GM21381 (cell line): ENCODE results near the gene COX14.
"Not testable (repeated sequence)": the region's sequence is repeated elsewhere in the genome, so short reads cannot be mapped to it uniquely, and the experiment has no call there.

ENCODE experiments used
- ATAC-seq: cut with Tn5 transposase; IDR thresholded peaks from one replicate; pipeline ENCODE4 v1.9.1; 2021; ENCODE audit warnings: mild to moderate bottlenecking, moderate library complexity; ENCODE audit not compliant: unreplicated experiment

The COX14 gene

DNA sequence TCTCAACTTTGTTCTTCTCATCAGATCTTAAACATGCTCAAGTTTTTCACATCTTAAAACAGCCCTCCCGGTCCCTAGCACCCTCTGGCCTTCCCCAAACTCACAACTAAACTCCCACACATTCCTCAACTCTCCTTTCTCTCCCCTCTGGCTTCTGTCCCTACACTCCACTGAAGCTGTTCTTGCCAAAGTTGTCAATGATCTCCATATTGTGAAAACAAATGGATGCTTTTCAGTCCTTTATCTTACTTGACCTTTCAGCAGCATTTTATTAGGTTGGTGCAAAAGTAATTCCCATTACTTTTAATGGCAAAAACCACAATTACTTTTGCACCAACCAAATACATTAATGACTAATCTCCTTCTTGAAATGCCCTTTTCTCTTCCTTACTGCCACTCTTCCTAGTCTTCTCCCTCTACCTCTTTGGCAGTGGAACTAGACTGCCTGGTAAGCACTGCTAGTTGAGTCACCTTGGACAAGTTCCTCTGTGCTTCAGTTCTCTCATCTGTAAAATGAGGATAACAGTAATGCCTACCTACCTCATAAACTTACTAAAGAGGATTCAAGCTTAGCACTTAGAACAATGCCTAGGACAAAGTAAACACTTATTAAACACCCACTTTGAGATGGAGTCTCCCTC, 39.1 kb downstream of the COX14 start:
- ATAC-seq: no peak

DNA sequence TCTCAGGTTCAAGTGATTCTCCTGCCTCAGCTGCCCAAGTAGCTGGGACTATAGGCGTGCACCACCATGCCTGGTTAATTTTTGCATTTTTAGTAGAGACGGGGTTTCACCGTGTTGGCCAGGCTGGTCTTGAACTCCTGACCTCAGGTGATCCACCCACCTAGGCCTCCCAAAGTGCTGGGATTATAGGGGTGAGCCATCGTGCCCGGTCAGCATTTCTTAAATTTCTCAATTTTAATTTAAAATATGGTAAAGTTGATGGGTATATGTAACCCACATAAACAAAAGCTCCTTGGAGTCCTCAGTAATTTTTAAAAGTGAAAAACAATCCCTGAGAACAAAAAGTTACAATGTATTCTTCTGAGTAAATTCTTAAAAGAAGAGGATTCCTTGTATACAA, 42.9 kb downstream of the COX14 start:
- not testable (repeated sequence) for ATAC-seq

DNA sequence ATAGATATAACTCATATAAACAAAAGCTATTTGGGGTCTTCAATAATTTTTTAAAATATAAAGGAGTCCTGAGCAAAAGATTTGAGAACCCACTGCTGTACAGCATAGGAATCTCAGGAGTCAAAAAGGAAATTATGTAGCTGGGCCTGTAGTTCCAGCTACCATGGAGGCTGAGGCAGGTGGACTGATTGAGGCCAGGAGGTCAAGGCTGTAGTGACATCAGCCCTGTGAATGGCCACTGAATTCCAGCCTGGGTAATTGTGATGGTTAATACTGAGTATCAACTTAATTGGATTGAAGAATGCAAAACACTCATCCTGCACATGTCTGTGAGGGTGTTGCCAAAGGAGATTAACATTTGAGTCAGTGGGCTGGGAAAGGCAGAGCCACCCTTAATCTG, 44.6 kb downstream of the COX14 start:
- ATAC-seq: no peak

DNA sequence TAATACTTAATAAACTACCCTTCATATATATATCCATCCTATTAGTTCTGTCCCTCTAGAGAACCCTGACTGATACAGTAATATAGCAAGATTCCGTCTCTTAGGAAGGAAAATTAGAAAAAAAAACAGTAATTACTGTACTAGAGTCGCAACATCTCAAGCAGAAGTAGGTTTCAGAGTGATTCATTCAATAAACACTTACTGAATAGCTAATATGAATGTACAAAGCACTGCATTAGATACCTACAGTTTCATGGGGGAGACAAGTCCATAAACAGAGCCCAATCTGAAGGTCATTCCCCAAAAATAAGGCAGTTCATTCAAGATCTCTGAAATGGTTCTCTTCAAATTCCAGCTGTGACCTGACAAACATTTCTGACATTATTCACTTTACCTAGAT, 45.2 kb downstream of the COX14 start:
- no peak for ATAC-seq

DNA sequence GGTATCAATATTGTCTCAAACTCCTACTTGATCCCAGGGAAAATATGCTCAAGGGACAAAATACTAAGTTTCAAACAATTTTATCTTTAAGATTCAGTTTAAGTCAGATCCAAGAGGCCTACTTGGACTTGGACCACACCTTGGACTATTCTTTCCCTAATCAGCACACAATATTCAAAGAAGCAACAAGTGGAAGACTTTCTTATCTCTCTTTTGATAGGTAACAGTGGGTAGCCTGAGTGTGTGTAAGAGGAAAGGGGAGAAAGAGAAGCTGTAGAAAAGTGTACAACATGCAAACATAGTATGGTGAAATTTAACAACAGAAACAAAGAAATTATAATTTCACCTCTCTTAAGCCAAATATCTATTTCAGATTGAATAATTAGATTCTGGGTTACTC, 48.6 kb downstream of the COX14 start:
- no peak for ATAC-seq

DNA sequence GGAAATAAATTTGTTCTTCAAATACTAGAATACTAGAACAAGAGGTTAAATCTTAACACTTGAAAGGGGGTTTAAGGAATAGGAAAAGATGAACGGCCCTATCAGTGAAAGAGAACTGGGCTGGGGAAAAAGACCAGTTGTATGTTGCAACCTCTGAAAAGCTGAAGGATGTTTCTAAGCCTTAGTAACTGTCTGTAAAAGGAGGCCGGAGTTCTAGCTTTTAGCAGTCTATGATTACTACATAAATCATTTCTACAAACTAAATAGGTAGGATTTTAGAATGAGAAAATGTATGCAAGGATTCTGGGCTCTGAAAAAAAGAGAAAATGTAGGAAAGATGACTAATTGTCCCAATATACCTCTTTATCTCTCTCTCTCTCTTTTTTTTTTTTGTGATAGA, 50.2 kb downstream of the COX14 start:
- ATAC-seq: no peak

DNA sequence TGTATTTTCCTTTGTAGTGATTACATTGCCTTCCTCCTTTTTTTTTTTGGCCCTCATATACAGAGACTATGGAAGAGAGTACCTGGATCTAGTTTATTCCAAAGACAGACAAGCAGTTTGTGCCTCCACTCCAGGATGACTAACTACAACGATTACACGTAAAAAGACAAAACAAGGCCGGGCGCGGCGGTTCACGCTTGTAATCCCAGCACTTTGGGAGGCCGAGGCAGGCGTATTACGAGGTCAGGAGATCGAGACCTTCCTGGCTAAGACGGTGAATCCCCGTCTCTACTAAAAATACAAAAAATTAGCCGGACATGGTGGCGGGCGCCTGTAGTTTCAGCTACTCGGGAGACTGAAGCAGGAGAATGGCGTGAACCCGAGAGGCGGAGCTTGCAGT, 52.9 kb downstream of the COX14 start:
- ATAC-seq: no peak

DNA sequence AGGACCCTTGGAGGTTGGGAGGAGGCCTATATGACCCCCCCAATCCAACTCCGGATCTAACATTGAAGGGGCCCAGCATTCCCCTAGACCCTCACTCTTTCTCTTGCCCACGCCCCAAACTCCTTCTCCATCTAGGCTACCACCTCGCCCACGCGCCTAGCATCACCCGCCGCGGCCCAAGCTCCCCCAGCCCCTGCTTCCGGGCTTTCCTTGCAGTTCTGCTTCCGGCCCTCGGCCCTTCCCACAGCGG, 54.7 kb downstream of the COX14 start:
- ATAC-seq: peak; percentile 23

DNA sequence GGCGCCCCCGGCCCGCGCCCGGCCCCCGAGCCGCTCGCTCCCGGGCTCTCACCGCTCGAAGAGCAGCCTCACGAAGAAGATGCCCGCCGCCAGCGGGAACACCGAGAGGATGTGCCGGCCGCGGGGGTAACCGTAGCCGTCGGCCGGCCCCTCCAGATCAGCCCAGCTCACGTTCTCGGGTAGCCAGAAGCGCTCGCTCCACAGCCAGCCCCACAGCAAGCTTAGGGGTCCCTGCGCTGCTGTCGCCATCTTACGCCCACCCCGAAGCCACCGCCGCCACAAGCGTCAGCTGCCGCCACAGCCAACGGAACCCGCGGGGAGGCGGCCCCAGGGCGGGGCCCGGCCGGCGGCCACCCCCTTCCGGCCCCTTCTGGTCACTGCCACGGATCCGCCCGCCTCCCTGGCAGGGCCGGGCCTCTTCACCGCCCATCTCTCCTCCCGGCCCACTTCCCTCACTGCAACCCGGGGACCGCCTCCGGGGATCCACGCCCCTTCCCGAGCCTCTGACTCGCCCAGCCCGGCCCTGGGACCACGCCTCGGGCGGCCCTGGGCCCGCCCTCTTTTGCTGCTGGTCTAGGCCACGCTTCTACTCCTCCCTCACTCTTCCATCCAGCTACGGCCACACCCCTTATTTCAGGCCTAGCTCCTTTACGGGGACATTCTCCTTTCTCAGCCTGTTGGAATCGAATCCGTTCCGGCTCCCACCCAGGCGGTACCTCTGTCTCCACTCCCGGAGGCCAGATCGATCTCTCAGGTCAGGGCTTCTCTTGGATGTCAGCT, 55.2 kb downstream of the COX14 start, which contains the start of gene CERS5:
Gene CERS5, minus strand, starts transcription at position 321 of the 780 bp plus-strand sequence. Its CDS starts 72 bp downstream, at position 249.
- ATAC-seq: peak; percentile 98
